IPS-20b (cell line): ENCODE results near the gene PDCD1.

Experiments
- H3K27ac ChIP-seq: one replicate; pipeline ENCODE4 v1.5.1; 2013; ENCODE audit warnings: low read length
- H3K27me3 ChIP-seq: 2 replicates; pipeline ENCODE4 v1.6.1; 2013; ENCODE audit warnings: mild to moderate bottlenecking, low read length, inconsistent platforms; ENCODE audit not compliant: insufficient read depth
- H3K36me3 ChIP-seq: 2 replicates; pipeline ENCODE4 v1.6.1; 2013; ENCODE audit warnings: low read depth, mild to moderate bottlenecking, inconsistent platforms, low read length, moderate library complexity; ENCODE audit not compliant: insufficient read depth
- H3K4me1 ChIP-seq: 2 replicates; pipeline ENCODE4 v1.6.1; 2013; ENCODE audit warnings: mild to moderate bottlenecking, control low read depth, inconsistent platforms, low read length, moderate library complexity; ENCODE audit not compliant: insufficient read depth
- H3K4me3 ChIP-seq: 2 replicates; pipeline ENCODE4 v1.5.1; 2013; ENCODE audit warnings: mild to moderate bottlenecking, low read length, inconsistent platforms
- H3K9ac ChIP-seq: 2 replicates; pipeline ENCODE4 v1.6.1; 2013; ENCODE audit warnings: low read depth, mild to moderate bottlenecking, inconsistent platforms, low read length, moderate library complexity
- H3K9me3 ChIP-seq: 2 replicates; pipeline ENCODE4 v1.6.1; 2013; ENCODE audit warnings: mild to moderate bottlenecking, low read depth, low read length, inconsistent platforms; ENCODE audit not compliant: insufficient read depth

Gene PDCD1

GRCh38 chr2:241859017-241859435 lies 332 bp upstream of the PDCD1 start:
- Histone ChIP-seq H3K36me3 (no peaks in the 10 kb centered on the region), H3K9ac (no peak overlapping the region), H3K27me3 (no peaks in the 10 kb centered on the region), H3K9me3 (no peaks in the 10 kb centered on the region), H3K4me3 (no peak overlapping the region), H3K27ac (no peak overlapping the region), H3K4me1 (no peaks in the 10 kb centered on the region)

- Histone ChIP-seq H3K4me3 (no peak overlapping the region), H3K27ac (no peak overlapping the region), H3K4me1 (no peaks in the 10 kb centered on the region), H3K9me3 (no peaks in the 10 kb centered on the region), H3K36me3 (no peaks in the 10 kb centered on the region), H3K9ac (no peak overlapping the region), H3K27me3 (no peaks in the 10 kb centered on the region)
Measured at GRCh38 chr2:241857572-241858121, 1.0 kb downstream of the PDCD1 start.

DNA sequence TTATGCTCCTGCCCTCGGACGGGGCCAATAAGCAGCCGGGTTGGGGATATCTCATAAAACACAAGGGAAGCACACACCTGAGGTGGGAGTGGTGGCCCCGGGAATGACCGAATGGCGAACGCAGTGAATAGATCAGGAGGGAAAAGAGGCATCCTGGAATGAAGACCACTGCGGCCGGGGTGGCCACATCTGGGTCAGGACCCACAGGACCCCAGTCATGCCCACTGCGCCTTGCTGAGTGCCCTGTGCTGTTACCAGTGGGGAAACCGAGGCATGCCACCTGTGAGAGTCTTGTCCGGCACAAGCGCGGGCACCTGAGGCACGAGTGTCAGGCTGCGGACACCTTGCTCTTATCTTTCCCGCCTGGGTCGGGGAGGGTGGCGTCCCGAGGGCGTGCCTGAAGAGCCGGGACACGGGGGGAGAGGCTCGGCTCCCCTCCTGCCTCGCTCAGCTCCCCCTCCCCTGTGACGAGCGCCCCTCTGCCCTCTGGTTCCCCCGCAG lies 1.6 kb downstream of the PDCD1 start:
- no peaks in the 10 kb centered on the region for H3K4me1 ChIP-seq
- no peaks in the 10 kb centered on the region for H3K9me3 ChIP-seq
- H3K9ac ChIP-seq = no peak overlapping the region
- no peaks in the 10 kb centered on the region for H3K36me3 ChIP-seq
- no peaks in the 10 kb centered on the region for H3K27me3 ChIP-seq
- no peak overlapping the region for H3K4me3 ChIP-seq
- H3K27ac ChIP-seq = no peak overlapping the region

- Histone ChIP-seq H3K27me3 (no peaks in the 10 kb centered on the region), H3K9me3 (no peaks in the 10 kb centered on the region), H3K4me1 (no peaks in the 10 kb centered on the region), H3K9ac (no peak overlapping the region), H3K27ac (no peak overlapping the region), H3K4me3 (no peak overlapping the region), H3K36me3 (no peaks in the 10 kb centered on the region)
Measured at GRCh38 chr2:241855888-241856422, 2.7 kb downstream of the PDCD1 start.

DNA sequence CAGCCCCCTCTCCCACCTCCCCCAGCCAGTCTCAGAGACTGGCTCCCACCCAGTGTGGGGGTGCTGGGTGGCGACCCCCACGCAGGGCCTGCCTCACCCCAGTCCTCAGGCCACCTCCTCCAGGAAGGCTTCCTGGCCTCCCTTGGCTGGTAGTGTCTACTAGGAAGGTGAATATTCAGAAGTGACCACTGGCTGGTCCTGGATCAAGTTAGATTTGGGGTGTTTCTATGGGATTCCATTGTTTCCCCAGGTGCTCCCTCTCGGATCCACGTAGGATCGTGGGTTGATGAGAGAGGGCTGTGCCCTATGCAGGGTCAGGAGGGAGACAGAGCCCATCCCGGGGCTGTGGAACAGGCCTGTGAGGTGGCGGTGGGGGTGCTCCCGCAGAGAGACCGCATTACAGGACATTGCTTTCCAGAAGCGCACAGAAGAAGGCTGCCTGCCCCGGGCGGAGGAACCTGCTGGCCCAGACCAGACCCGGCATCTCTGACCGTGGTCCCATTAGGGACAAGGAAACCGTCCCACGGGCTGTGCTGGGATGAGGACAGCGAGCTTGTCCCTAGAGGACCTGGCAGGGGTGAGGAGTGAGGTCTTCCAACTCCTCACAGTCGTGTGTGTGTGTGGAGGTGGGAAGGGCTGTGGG lies 3.3 kb downstream of the PDCD1 start:
- H3K27me3 ChIP-seq = no peaks in the 10 kb centered on the region
- H3K9me3 ChIP-seq = no peaks in the 10 kb centered on the region
- H3K4me3 ChIP-seq = no peak overlapping the region
- no peak overlapping the region for H3K27ac ChIP-seq
- no peak overlapping the region for H3K9ac ChIP-seq
- no peaks in the 10 kb centered on the region for H3K36me3 ChIP-seq
- no peaks in the 10 kb centered on the region for H3K4me1 ChIP-seq

GRCh38 chr2:241854342-241855244 lies 4.1 kb downstream of the PDCD1 start:
- H3K9me3 ChIP-seq = no peaks in the 10 kb centered on the region
- H3K9ac ChIP-seq = no peak overlapping the region
- H3K27ac ChIP-seq = no peak overlapping the region
- no peaks in the 10 kb centered on the region for H3K36me3 ChIP-seq
- H3K27me3 ChIP-seq = no peaks in the 10 kb centered on the region
- H3K4me3 ChIP-seq = no peak overlapping the region
- no peaks in the 10 kb centered on the region for H3K4me1 ChIP-seq

GRCh38 chr2:241853651-241854341 lies 4.9 kb downstream of the PDCD1 start:
- Histone ChIP-seq H3K27ac (no peak overlapping the region), H3K36me3 (no peaks in the 10 kb centered on the region), H3K27me3 (no peaks in the 10 kb centered on the region), H3K9me3 (no peaks in the 10 kb centered on the region), H3K9ac (no peak overlapping the region), H3K4me1 (no peaks in the 10 kb centered on the region), H3K4me3 (no peak overlapping the region)

- Histone ChIP-seq H3K27ac (no peak overlapping the region), H3K27me3 (no peaks in the 10 kb centered on the region), H3K36me3 (no peaks in the 10 kb centered on the region), H3K9me3 (no peaks in the 10 kb centered on the region), H3K4me3 (no peak overlapping the region), H3K9ac (no peak overlapping the region), H3K4me1 (no peaks in the 10 kb centered on the region)
Measured at GRCh38 chr2:241852981-241853631, 5.6 kb downstream of the PDCD1 start.

DNA sequence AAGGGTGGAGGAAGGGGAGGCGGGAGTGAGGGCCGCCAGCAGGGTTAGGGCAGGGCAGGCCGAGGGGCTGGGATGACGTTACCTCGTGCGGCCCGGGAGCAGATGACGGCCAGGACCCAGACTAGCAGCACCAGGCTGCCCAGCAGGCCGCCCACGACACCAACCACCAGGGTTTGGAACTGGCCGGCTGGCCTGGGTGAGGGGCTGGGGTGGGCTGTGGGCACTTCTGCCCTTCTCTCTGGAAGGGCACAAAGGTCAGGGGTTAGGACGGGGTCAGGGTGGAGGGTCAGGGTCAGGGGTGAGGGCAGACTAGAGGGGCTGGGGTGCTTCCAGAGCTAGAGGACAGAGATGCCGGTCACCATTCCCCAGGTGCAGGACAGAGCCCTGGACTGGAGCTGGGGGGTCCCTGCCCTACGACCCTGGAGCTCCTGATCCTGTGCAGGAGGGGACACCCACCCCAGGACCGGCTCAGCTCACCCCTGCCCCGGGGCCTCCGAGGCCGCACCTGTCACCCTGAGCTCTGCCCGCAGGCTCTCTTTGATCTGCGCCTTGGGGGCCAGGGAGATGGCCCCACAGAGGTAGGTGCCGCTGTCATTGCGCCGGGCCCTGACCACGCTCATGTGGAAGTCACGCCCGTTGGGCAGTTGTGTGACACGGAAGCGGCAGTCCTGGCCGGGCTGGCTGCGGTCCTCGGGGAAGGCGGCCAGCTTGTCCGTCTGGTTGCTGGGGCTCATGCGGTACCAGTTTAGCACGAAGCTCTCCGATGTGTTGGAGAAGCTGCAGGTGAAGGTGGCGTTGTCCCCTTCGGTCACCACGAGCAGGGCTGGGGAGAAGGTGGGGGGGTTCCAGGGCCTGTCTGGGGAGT lies 6.3 kb downstream of the PDCD1 start:
- Histone ChIP-seq H3K27ac (no peak overlapping the region), H3K9ac (no peak overlapping the region), H3K4me3 (no peak overlapping the region), H3K9me3 (no peaks in the 10 kb centered on the region), H3K27me3 (no peaks in the 10 kb centered on the region), H3K4me1 (no peaks in the 10 kb centered on the region), H3K36me3 (no peaks in the 10 kb centered on the region)

- H3K27me3 ChIP-seq = peaks cover 1% of the 10 kb centered on the region
- no peaks in the 10 kb centered on the region for H3K9me3 ChIP-seq
- H3K4me3 ChIP-seq = no peak overlapping the region
- H3K9ac ChIP-seq = no peak overlapping the region
- no peaks in the 10 kb centered on the region for H3K36me3 ChIP-seq
- no peak overlapping the region for H3K27ac ChIP-seq
- H3K4me1 ChIP-seq = no peaks in the 10 kb centered on the region
Measured at GRCh38 chr2:241851325-241852115, 7.2 kb downstream of the PDCD1 start.
